Tibial nerve (tissue), 4 donors: ENCODE results near the gene SETD1B. TPM values are rescaled to one million over a fixed set of nuclear protein-coding genes. Genes with fewer than 3 reads are reported as not detected.

Experiments used
- DNase-seq, 2 donors: peaks; one replicate each; pipeline ENCODE4 v3.0.0-alpha.2; 2019; ENCODE audit warnings: low spot score in 2 of 2
- H3K27ac ChIP-seq, 4 donors: fragments of 200-600 bp; sonication (generic) in 3 of 4; one replicate each; pipeline ENCODE4 v1.5.1; 2017 to 2019; ENCODE audit warnings: mild to moderate bottlenecking in 1 of 4
- H3K27me3 ChIP-seq, 2 donors: fragments of 200-600 bp; sonication (generic) in 1 of 2; one replicate each; pipeline versions ENCODE4 v1.5.1 to v1.6.0; 2017 to 2019
- H3K36me3 ChIP-seq, 3 donors: fragments of 200-600 bp; sonication (generic); one replicate each; pipeline ENCODE4 v1.5.1; 2018 to 2019
- H3K4me1 ChIP-seq, 4 donors: fragments of 200-600 bp; sonication (generic) in 3 of 4; one replicate each; pipeline ENCODE4 v1.5.1; 2017 to 2019
- H3K4me3 ChIP-seq, 4 donors: fragments of 200-600 bp; sonication (generic) in 3 of 4; one replicate each; pipeline ENCODE4 v1.5.1; 2017 to 2019; ENCODE audit warnings: mild to moderate bottlenecking in 1 of 4, moderate library complexity in 1 of 4
- H3K9me3 ChIP-seq, 4 donors: fragments of 200-600 bp; sonication (generic) in 3 of 4; one replicate each; pipeline ENCODE4 v1.5.1; 2017 to 2019
- CTCF ChIP-seq, 5 experiments: fragments of 200-600 bp in 3 of 5; fragments of 450-650 bp in 2 of 5; sonication (generic) in 3 of 5; IDR thresholded peaks; one replicate each; pipeline ENCODE4 v1.5.1; 2016 to 2019; ENCODE audit warnings: antibody characterized with exemption in 5 of 5, mild to moderate bottlenecking in 3 of 5, moderate library complexity in 2 of 5
- EP300 ChIP-seq, 2 donors: sonication (generic); formaldehyde crosslinking; IDR thresholded peaks; one replicate each; pipeline ENCODE4 v1.6.1; 2017; ENCODE audit warnings: antibody characterized with exemption in 2 of 2, mild to moderate bottlenecking in 1 of 2
- POLR2A ChIP-seq, 2 donors: fragments of 450-650 bp; IDR thresholded peaks; one replicate each; pipeline ENCODE4 v1.6.1; 2017; ENCODE audit warnings: antibody characterized with exemption in 2 of 2, mild to moderate bottlenecking in 2 of 2, moderate library complexity in 2 of 2
- WGBS, 2 donors: methylation state at CpG; one replicate each; pipeline ENCODE4 v1.1.5; 2018; 5-methylcytosine and 5-hydroxymethylcytosine counted together
- total RNA-seq, 4 donors: library from RNA; depleted of rRNA; stranded (reverse); fragments of >200 nt; gene quantifications; one replicate each; pipeline ENCODE4 v1.1.0, GENCODE V29; 2016

SETD1B gene
- total RNA-seq, 4 donors from 2014 or later = 9.4 to 18.3 (median 12.2) TPM

GRCh38 chr12:121809712-121810116 is 5.9 kb downstream of the SETD1B start:
- H3K27ac ChIP-seq = no peak overlapping the region

GRCh38 chr12:121810234-121810817 is 6.5 kb downstream of the SETD1B start:
- WGBS, 2 donors = 64 to 86% methylated on average over 5 to 22 of the region's 33 CpGs
- Histone ChIP-seq H3K4me3 (no peak overlapping the region), H3K4me1 (peaks cover 0 to 75% (median 52%) of the 10 kb centered on the region in 4 donors), H3K27me3 (no peaks in the 10 kb centered on the region), H3K36me3 (peaks cover 2 to 62% (median 31%) of the 10 kb centered on the region in 3 donors), H3K27ac (peak overlapping the region in 1 of 4 donors; percentile 87), H3K9me3 (no peaks in the 10 kb centered on the region)
- DNase-seq = no peak
- no peak for TF ChIP-seq EP300 (IDR thresholded peaks at IDR 0.05)
- TF ChIP-seq CTCF (IDR thresholded peaks at IDR 0.05) = no peak
- TF ChIP-seq POLR2A (IDR thresholded peaks at IDR 0.05) = no peak

More at GRCh38 chr12:121809712-121810116, 5.9 kb downstream of the SETD1B start:
- Histone ChIP-seq H3K9me3 (no peaks in the 10 kb centered on the region), H3K27me3 (no peaks in the 10 kb centered on the region), H3K4me3 (no peak overlapping the region), H3K36me3 (peaks cover 0 to 56% (median 25%) of the 10 kb centered on the region in 3 donors), H3K4me1 (peaks cover 0 to 75% (median 52%) of the 10 kb centered on the region in 4 donors)
- WGBS, 2 donors = 88 to 89% methylated on average over 27 of the region's 27 CpGs
- TF ChIP-seq POLR2A (IDR thresholded peaks at IDR 0.05) = no peak
- no peak for TF ChIP-seq EP300 (IDR thresholded peaks at IDR 0.05)
- DNase-seq = no peak

- 52 to 61% methylated on average over 6 of the region's 6 CpGs for WGBS, 2 donors
- TF ChIP-seq CTCF (IDR thresholded peaks at IDR 0.05) (no peak), POLR2A (IDR thresholded peaks at IDR 0.05) (no peak), EP300 (IDR thresholded peaks at IDR 0.05) (no peak)
- peak overlapping the region in 3 of 4 donors; percentile 49 to 61 (median 55) for H3K4me3 ChIP-seq
- peaks cover 0 to 70% (median 49%) of the 10 kb centered on the region in 4 donors for H3K4me1 ChIP-seq
- no peaks in the 10 kb centered on the region for H3K9me3 ChIP-seq
- H3K27me3 ChIP-seq = no peaks in the 10 kb centered on the region
- peak overlapping the region; percentile 0 to 87 (median 80) for H3K27ac ChIP-seq
- no peak for DNase-seq
- H3K36me3 ChIP-seq = peaks cover 2 to 68% (median 35%) of the 10 kb centered on the region in 3 donors
Measured at GRCh38 chr12:121810833-121811433, 7.1 kb downstream of the SETD1B start.

GRCh38 chr12:121811434-121812319 is 7.9 kb downstream of the SETD1B start:
- Histone ChIP-seq H3K27me3 (no peaks in the 10 kb centered on the region), H3K4me3 (peak overlapping the region; percentile 38 to 61 (median 52)), H3K36me3 (peaks cover 2 to 76% (median 41%) of the 10 kb centered on the region in 3 donors), H3K9me3 (no peaks in the 10 kb centered on the region), H3K4me1 (peaks cover 0 to 63% (median 41%) of the 10 kb centered on the region in 4 donors), H3K27ac (peak overlapping the region; percentile 0 to 87 (median 80))
- TF ChIP-seq EP300 (IDR thresholded peaks at IDR 0.05) (peak in 1 of 2 donors; percentile 36), POLR2A (IDR thresholded peaks at IDR 0.05) (no peak), CTCF (IDR thresholded peaks at IDR 0.05) (peak; percentile 98 to 99 (median 99))
- WGBS, 2 donors = 3 to 6% methylated on average over 20 to 34 of the region's 46 CpGs
- DNase-seq = peak; percentile 66 to 70

- H3K36me3 ChIP-seq = peaks cover 2 to 82% (median 47%) of the 10 kb centered on the region in 3 donors
Measured at GRCh38 chr12:121812320-121812871, 8.6 kb downstream of the SETD1B start.

More at GRCh38 chr12:121812320-121812871, 8.6 kb downstream of the SETD1B start:
- TF ChIP-seq CTCF (IDR thresholded peaks at IDR 0.05) = peak in 3 of 5 experiments; percentile 2 to 54 (median 51)
- TF ChIP-seq POLR2A (IDR thresholded peaks at IDR 0.05) = no peak
- WGBS, 2 donors = 9 to 21% methylated on average over 17 to 20 of the region's 26 CpGs
- peak overlapping the region in 3 of 4 donors; percentile 73 to 87 (median 87) for H3K27ac ChIP-seq
- H3K4me1 ChIP-seq = peaks cover 0 to 56% (median 34%) of the 10 kb centered on the region in 4 donors
- DNase-seq = peak; percentile 27 to 59
- H3K27me3 ChIP-seq = no peaks in the 10 kb centered on the region
- H3K9me3 ChIP-seq = no peaks in the 10 kb centered on the region
- H3K4me3 ChIP-seq = peak overlapping the region; percentile 38 to 61 (median 52)
